ENCODE results near the gene CYP27A1.

CYP27A1 gene

GRCh38 chr2:218861645-218862318 lies 79.8 kb downstream of the CYP27A1 start:
- no peak for DNase-seq

DNA sequence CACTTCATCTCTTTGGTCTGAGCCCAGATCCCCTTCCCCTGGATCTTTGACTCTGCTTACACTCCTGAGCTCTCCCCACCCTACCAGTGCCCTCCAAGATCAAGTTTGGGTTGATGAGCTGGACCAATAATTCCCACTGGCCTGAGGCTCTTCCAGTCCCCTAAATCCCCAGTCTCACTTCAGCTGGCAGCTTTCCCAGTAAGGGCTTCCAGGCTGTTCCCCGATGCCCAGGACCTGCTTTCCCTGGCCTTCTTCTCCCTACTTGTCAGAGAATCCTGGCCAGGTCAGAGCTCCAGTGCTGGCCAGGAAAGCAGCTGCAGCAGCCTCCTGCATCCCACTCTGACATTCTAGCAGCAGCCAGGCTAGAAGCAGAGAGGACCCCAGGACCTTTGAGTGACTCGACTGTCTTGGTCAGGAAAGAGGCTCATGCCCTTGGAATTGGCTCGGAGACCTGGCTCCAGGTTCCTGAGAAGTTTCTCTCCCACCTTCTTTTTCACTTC lies 81.1 kb downstream of the CYP27A1 start:
- no peak for DNase-seq

All from NCI-H146 (cell line).